GM20000 (cell line): Measurements from ENCODE around the gene TYMS.

Source experiments
- DNase-seq: peaks from one replicate; pipeline ENCODE4 v3.0.0; 2012; ENCODE audit warnings: low spot score
- CTCF ChIP-seq: IDR thresholded peaks from 2 replicates; pipeline ENCODE4 v1.5.1; 2012; ENCODE audit warnings: mild to moderate bottlenecking, control low read depth; ENCODE audit errors: extremely low read depth, missing control alignments

Gene TYMS

GRCh38 chr18:683531-683930 lies 26.1 kb downstream of the TYMS start:
- DNase-seq: no peak
- no peak for TF ChIP-seq CTCF

- no peak for TF ChIP-seq CTCF
- DNase-seq: no peak
Observed at GRCh38 chr18:685438-685837, 28.0 kb downstream of the TYMS start.

GRCh38 chr18:686339-687111 lies 29.1 kb downstream of the TYMS start:
- DNase-seq: no peak
- no peak for TF ChIP-seq CTCF

GRCh38 chr18:688323-688722 lies 30.9 kb downstream of the TYMS start:
- no peak for TF ChIP-seq CTCF
- no peak for DNase-seq

- TF ChIP-seq CTCF: no peak
- DNase-seq: no peak
Observed at GRCh38 chr18:692824-693223, 35.4 kb downstream of the TYMS start.

GRCh38 chr18:693466-694187 lies 36.2 kb downstream of the TYMS start:
- no peak for DNase-seq
- no peak for TF ChIP-seq CTCF

- TF ChIP-seq CTCF: no peak
- DNase-seq: no peak
Observed at GRCh38 chr18:697012-697411, 39.6 kb downstream of the TYMS start.
